ENCODE results near the gene PSTK. TPM values are rescaled to one million over a fixed set of nuclear protein-coding genes. Genes with fewer than 3 reads are reported as not detected.

The PSTK gene
- total and polyA plus RNA-seq, 11 donors = 0.97 to 3.9 (median 2.0) TPM

- TF ChIP-seq CTCF (IDR thresholded peaks at IDR 0.05) (no peak), POLR2A (IDR thresholded peaks at IDR 0.05) (no peak)
- Histone ChIP-seq H3K27me3 (no peaks in the 10 kb centered on the region), H3K4me1 (no peaks in the 10 kb centered on the region), H3K9me3 (no peaks in the 10 kb centered on the region), H3K27ac (no peak overlapping the region), H3K36me3 (peaks cover 0 to 73% (median 36%) of the 10 kb centered on the region in 9 donors), H3K4me3 (no peak overlapping the region)
- WGBS, 4 donors = 67 to 85% (median 77%) methylated on average over 5 of the region's 5 CpGs
- no peak for ATAC-seq
- intact Hi-C loops (cut with DNase I) = no loop called here
- no peak for DNase-seq
Observed at GRCh38 chr10:122990278-122990677, 10.1 kb downstream of the PSTK start.

GRCh38 chr10:122992031-122992585 is 11.9 kb downstream of the PSTK start:
- Histone ChIP-seq H3K36me3 (peaks cover 0 to 82% (median 55%) of the 10 kb centered on the region in 9 donors), H3K27ac (no peak overlapping the region), H3K4me1 (no peaks in the 10 kb centered on the region), H3K27me3 (no peaks in the 10 kb centered on the region), H3K4me3 (no peak overlapping the region), H3K9me3 (no peaks in the 10 kb centered on the region)
- ATAC-seq (no peak), DNase-seq (no peak)
- intact Hi-C loops (cut with DNase I) = no loop called here
- 73 to 87% (median 82%) methylated on average over 1 of the region's 1 CpG for WGBS, 4 donors
- no peak for TF ChIP-seq CTCF (IDR thresholded peaks at IDR 0.05)
- no peak for TF ChIP-seq POLR2A (IDR thresholded peaks at IDR 0.05)

DNA sequence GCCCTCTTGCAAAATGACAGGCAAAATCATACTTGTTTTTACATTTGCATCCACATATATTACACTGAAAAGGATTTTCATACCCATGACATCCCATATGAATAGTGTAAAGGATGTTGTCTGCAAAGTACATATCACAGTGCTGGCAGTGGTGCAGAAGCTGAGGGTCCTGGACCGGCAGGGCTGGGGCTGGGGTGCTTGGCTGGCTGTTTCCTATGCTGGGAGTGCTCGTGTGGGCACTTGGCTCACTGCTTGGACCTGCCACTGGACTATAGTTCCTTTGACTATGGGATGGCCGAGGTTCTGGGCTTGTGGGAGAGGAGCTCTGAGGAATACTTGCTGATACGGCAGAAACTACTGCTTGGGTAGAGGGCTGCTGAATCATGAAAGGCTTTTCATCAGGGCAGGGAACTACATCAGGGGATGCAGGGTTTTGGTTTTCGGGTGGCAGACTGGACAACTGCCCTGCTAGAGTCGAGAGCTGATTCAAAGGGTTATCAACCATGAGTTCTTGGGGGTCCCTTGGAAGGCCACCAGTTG is 13.7 kb downstream of the PSTK start:
- H3K27me3 ChIP-seq = no peaks in the 10 kb centered on the region
- TF ChIP-seq POLR2A (IDR thresholded peaks at IDR 0.05) = no peak
- no peak for TF ChIP-seq CTCF (IDR thresholded peaks at IDR 0.05)
- 85 to 95% (median 92%) methylated on average over 6 of the region's 6 CpGs for WGBS, 4 donors
- no peak for DNase-seq
- no peaks in the 10 kb centered on the region for H3K9me3 ChIP-seq
- no peak for ATAC-seq
- H3K27ac ChIP-seq = no peak overlapping the region
- peaks cover 0 to 88% (median 62%) of the 10 kb centered on the region in 9 donors for H3K36me3 ChIP-seq
- H3K4me3 ChIP-seq = no peak overlapping the region
- H3K4me1 ChIP-seq = peaks cover 0 to 4% (median under 1%) of the 10 kb centered on the region in 12 donors
- intact Hi-C loops (cut with DNase I) = no loop called here

GRCh38 chr10:122995936-122996335 is 15.7 kb downstream of the PSTK start:
- H3K27ac ChIP-seq = no peak overlapping the region
- H3K36me3 ChIP-seq = peaks cover 0 to 75% (median 62%) of the 10 kb centered on the region in 9 donors
- no peaks in the 10 kb centered on the region for H3K9me3 ChIP-seq
- intact Hi-C loops (cut with DNase I) = no loop called here
- WGBS, 4 donors = 85 to 91% (median 90%) methylated on average over 4 of the region's 4 CpGs
- H3K27me3 ChIP-seq = no peaks in the 10 kb centered on the region
- peaks cover 0 to 20% (median 7%) of the 10 kb centered on the region in 12 donors for H3K4me1 ChIP-seq
- TF ChIP-seq POLR2A (IDR thresholded peaks at IDR 0.05) (no peak), CTCF (IDR thresholded peaks at IDR 0.05) (no peak)
- no peak overlapping the region for H3K4me3 ChIP-seq
- ATAC-seq (no peak), DNase-seq (no peak)
